Bronchial epithelial cell (primary cell): ENCODE results near the gene INO80. TPM values are rescaled to one million over a fixed set of nuclear protein-coding genes. Genes with fewer than 3 reads are reported as not detected.

Experiments used
- DNase-seq: peaks from one replicate; pipeline ENCODE4 v3.0.0-alpha.2; 2010; ENCODE audit warnings: low read depth
- FAIRE-seq: peaks from 2 replicates; lab custom pipeline; 2011; peaks lifted over from hg19 to GRCh38; lab: Jason Lieb, UNC
- H3K27me3 ChIP-seq: 2 replicates; pipeline ENCODE4 v1.5.1; 2011; ENCODE audit warnings: low read length; ENCODE audit not compliant: control insufficient read depth, insufficient read depth
- H3K36me3 ChIP-seq: 2 replicates; pipeline ENCODE4 v1.5.1; 2011; ENCODE audit warnings: low read length; ENCODE audit not compliant: control insufficient read depth, insufficient read depth
- H3K4me3 ChIP-seq: 2 replicates; pipeline ENCODE4 v1.5.1; 2011; ENCODE audit warnings: mild to moderate bottlenecking, low read depth, low read length, control low read depth
- CTCF ChIP-seq: IDR thresholded peaks from 2 replicates; pipeline ENCODE4 v1.5.1; 2011; ENCODE audit warnings: mild to moderate bottlenecking, moderate library complexity, low read length, control low read depth, inconsistent platforms; ENCODE audit not compliant: insufficient read depth, severe bottlenecking
- total RNA-seq: library from RNA; depleted of rRNA; stranded (reverse); fragments of >200 nt; gene quantifications from 2 replicates; pipeline ENCODE4 v1.2.1, GENCODE V29; 2014

The INO80 gene
- total RNA-seq, 1 donor from 2014 or later, result 23.7 TPM

GRCh38 chr15:41001524-41002214 is 114.4 kb downstream of the INO80 start:
- Histone ChIP-seq H3K4me3 (no peak overlapping the region), H3K27me3 (no peaks in the 10 kb centered on the region), H3K36me3 (peaks cover 5% of the 10 kb centered on the region)
- FAIRE-seq (peak; percentile 40), DNase-seq (no peak)
- TF ChIP-seq CTCF, result no peak

DNA sequence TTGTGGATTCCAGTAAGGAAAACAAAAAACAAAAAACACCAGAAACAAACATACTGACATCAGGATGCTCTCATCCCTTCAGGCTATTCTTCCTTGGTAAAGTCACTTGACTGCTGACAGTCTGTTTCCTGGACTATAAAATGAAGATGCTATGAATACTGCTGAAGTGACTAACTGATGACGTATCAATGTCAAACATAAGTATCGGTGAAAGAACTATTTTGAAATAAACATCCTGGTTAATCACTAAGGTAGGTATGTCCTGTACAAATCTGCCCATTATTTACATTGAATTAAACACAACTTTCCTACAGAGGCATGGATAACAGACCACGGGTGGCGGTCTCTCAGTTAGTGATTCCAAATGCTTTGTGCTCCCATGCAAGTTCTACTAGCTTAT is 116.9 kb downstream of the INO80 start:
- Histone ChIP-seq H3K27me3 (no peaks in the 10 kb centered on the region), H3K4me3 (no peak overlapping the region), H3K36me3 (peaks cover 6% of the 10 kb centered on the region)
- TF ChIP-seq CTCF, result no peak
- DNase-seq, result peak; percentile 99
- FAIRE-seq, result peak; percentile 62

- Histone ChIP-seq H3K27me3 (no peaks in the 10 kb centered on the region), H3K36me3 (peaks cover 7% of the 10 kb centered on the region), H3K4me3 (no peak overlapping the region)
- DNase-seq (no peak), FAIRE-seq (no peak)
- no peak for TF ChIP-seq CTCF
Observed at GRCh38 chr15:40995656-40996055, 120.4 kb downstream of the INO80 start.

DNA sequence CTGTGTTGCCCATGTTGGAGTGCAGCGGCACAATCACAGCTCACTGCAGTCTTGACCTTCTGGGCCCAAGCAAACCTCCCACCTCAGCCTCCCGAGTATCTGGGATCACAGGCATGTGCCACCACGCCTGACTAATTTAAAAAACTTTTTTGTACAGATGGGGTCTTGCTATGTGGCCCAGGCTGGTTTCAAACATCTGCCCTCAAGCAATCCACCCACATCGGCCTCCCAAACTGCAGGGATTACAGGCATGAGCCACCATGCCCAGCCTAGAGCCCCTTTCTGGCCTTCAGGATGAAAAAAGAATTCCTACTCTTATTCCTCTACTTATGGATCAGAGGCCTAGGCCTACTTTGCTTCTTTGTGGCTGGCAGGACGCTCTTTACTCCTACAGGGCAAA is 123.3 kb downstream of the INO80 start:
- FAIRE-seq, result no peak
- DNase-seq, result no peak
- Histone ChIP-seq H3K27me3 (no peaks in the 10 kb centered on the region), H3K36me3 (peaks cover 10% of the 10 kb centered on the region), H3K4me3 (no peak overlapping the region)
- TF ChIP-seq CTCF, result no peak

DNA sequence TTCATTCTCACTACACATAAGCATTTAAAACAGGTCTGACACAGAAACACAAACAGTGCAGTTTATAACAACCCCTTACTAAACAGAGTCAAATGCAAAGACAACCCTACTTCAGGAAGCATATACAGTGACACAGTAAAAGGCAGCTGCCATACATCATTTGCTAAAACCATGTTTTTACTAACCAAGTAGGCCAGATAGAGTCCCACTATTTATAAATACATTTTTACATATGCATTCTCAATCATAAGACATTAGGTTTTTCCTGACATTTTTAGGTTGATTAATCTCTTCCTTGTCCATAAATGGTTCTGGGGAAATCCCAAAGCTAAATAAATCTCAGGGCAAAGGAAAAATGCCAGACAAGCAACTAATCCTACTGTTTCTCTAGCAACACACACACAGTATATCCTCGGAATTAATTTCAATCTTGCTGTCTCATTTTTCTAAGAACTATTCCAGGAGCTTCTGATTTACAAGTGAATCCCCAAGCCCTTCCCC is 123.8 kb downstream of the INO80 start:
- no peak for FAIRE-seq

More for the DNA sequence above, 123.8 kb downstream of the INO80 start:
- DNase-seq, result no peak
- peaks cover 12% of the 10 kb centered on the region for H3K36me3 ChIP-seq
- no peaks in the 10 kb centered on the region for H3K27me3 ChIP-seq
- no peak for TF ChIP-seq CTCF
- no peak overlapping the region for H3K4me3 ChIP-seq
